Heart left ventricle (tissue), 16 donors: ENCODE data around the gene TMEM222. TPM values are rescaled to one million over a fixed set of nuclear protein-coding genes. Genes with fewer than 3 reads are reported as not detected.

Experiments used
- ATAC-seq, 4 donors: fragments of 200-7000 bp; cut with Tn5 transposase; one replicate each; pipeline ENCODE4 v1.9.1; 2020 to 2022; ENCODE audit warnings: moderate library complexity in 4 of 4, mild to moderate bottlenecking in 3 of 4, moderate number of reproducible peaks in 1 of 4
- DNase-seq, 5 donors: peaks; one replicate each; pipeline ENCODE4 v3.0.0-alpha.2; 2020
- H3K27ac ChIP-seq, 12 donors: fragments of 200-600 bp; sonication (generic) in 4 of 12; one replicate each; pipeline versions ENCODE4 v1.5.0 to v1.8.0; 2016 to 2022; ENCODE audit warnings: mild to moderate bottlenecking in 2 of 12
- H3K27me3 ChIP-seq, 9 donors: fragments of 200-600 bp; sonication (generic) in 2 of 9; one replicate each; pipeline versions ENCODE4 v1.5.1 to v1.8.0; 2016 to 2022; ENCODE audit warnings: mild to moderate bottlenecking in 3 of 9
- H3K36me3 ChIP-seq, 9 donors: fragments of 200-600 bp; sonication (generic) in 2 of 9; one replicate each; pipeline versions ENCODE4 v1.5.0 to v1.8.0; 2018 to 2022; ENCODE audit warnings: mild to moderate bottlenecking in 2 of 9
- H3K4me1 ChIP-seq, 12 donors: fragments of 200-600 bp; sonication (generic) in 4 of 12; one replicate each; pipeline versions ENCODE4 v1.5.0 to v1.8.0; 2016 to 2022; ENCODE audit warnings: mild to moderate bottlenecking in 3 of 12
- H3K4me3 ChIP-seq, 12 donors: fragments of 200-600 bp; sonication (generic) in 4 of 12; one replicate each; pipeline versions ENCODE4 v1.5.0 to v1.8.0; 2017 to 2022; ENCODE audit warnings: mild to moderate bottlenecking in 9 of 12, moderate library complexity in 4 of 12
- H3K9me3 ChIP-seq, 12 donors: fragments of 200-600 bp; sonication (generic) in 4 of 12; one replicate each; pipeline versions ENCODE4 v1.5.0 to v1.8.0; 2016 to 2022; ENCODE audit warnings: mild to moderate bottlenecking in 1 of 12
- CTCF ChIP-seq, 12 donors: fragments of 200-600 bp; sonication (generic) in 4 of 12; IDR thresholded peaks; one replicate each; pipeline versions ENCODE4 v1.5.0 to v1.8.0; 2018 to 2022; ENCODE audit warnings: antibody characterized with exemption in 12 of 12, mild to moderate bottlenecking in 5 of 12
- POLR2A ChIP-seq, 2 donors: fragments of 450-650 bp; IDR thresholded peaks; one replicate each; pipeline ENCODE4 v1.6.1; 2017; ENCODE audit warnings: antibody characterized with exemption in 2 of 2, mild to moderate bottlenecking in 2 of 2, moderate library complexity in 2 of 2
- WGBS, 4 donors: extraction: QIAGEN DNeasy Blood & Tissue Kit in 2 of 4; methylation state at CpG; one replicate each; pipeline versions ENCODE4 v1.1.5 to v1.1.7; 2013 to 2018; 5-methylcytosine and 5-hydroxymethylcytosine counted together
- intact Hi-C, 10 donors: fragments of 100-400 bp; cut with DNase I; formaldehyde crosslinking; loops; one replicate each; pipeline versions ENCODE4 v1.11.1 to v1.14.2; 2022
- polyA plus RNA-seq, 2 donors: library from polyadenylated mRNA; stranded (reverse); fragments of 200-250 nt; gene quantifications; one replicate each; pipeline ENCODE4 v1.2.3, GENCODE V29; 2013
- total RNA-seq, 9 donors: library from RNA; depleted of rRNA in 2 of 9; stranded (reverse); fragments of >200 nt in 2 of 9; fragmentation: NEBNext Ultra II Directional in 3 of 9; extraction: Animal tissue kit (Norgen Biotek cat#: 25700) in 3 of 9; gene quantifications; one replicate each; pipeline versions ENCODE4 v1.1.0 to v1.2.4, GENCODE V29; 2016 to 2023
- donor health status: ischemic (EF 13 %, LVEDD 7.1; RV severe dilation, severe dysfunction).
- donor health status: healthy with polysubstance abuse.
- donor health status: DM: no; HTN: yes; CAD: no.
- donor health status: DM: no; HTN: no; CAD: no.
- donor health status: ischemic (EF 25% LVEDD 6.9; RV normal size, moderate dysfunction).
- donor health status: ischemic (EF 25% LVEDD 5.7; RV mildly dilated, moderate dysfunction).
- donor health status: healthy.
- donor health status: DM: yes; HTN: yes; CAD: no.
- donor health status: ischemic (EF 35%, LVEDD 5.7; RV mildly dilated, moderate dysfunction).
- donor health status: nonischemic (EF 11% LVEDD 7.7; RV severe dilation, severe dysfunction).
- donor health status: DM: yes; HTN: yes; CAD: no.
- donor health status: PGD.
- donor health status: ischemic (EF 29% LVEDD 5.4; RV normal size, mild dysfunction).
- donor health status: nonischemic (EF 23%, LVEDD 6.1; RV moderate dilation, normal function).

Gene TMEM222
- total and polyA plus RNA-seq, 11 donors = 18.1 to 49.3 (median 26.2) TPM

GRCh38 chr1:27380224-27380623, 58.3 kb downstream of the TMEM222 start:
- TF ChIP-seq POLR2A (IDR thresholded peaks at IDR 0.05) (no peak), CTCF (IDR thresholded peaks at IDR 0.05) (no peak)
- H3K9me3 ChIP-seq = no peaks in the 10 kb centered on the region
- DNase-seq (no peak), ATAC-seq (peak in 1 of 4 donors; percentile 8)
- no peaks in the 10 kb centered on the region for H3K36me3 ChIP-seq
- peaks cover 0 to 5% (median 0%) of the 10 kb centered on the region in 9 donors for H3K27me3 ChIP-seq
- intact Hi-C loops = loop anchor here in 1 of 10 donors (10.0 kb wide), 1 partner anchor 275 kb away; no protein-coding TSS in a partner anchor
- H3K4me3 ChIP-seq = no peak overlapping the region
- no peak overlapping the region for H3K27ac ChIP-seq
- H3K4me1 ChIP-seq = peaks cover 0 to 41% (median 7%) of the 10 kb centered on the region in 12 donors
- WGBS, 4 donors = 79 to 94% (median 89%) methylated on average over 4 of the region's 4 CpGs

- H3K9me3 ChIP-seq = no peaks in the 10 kb centered on the region
- peaks cover 0 to 5% (median 0%) of the 10 kb centered on the region in 9 donors for H3K27me3 ChIP-seq
- H3K27ac ChIP-seq = no peak overlapping the region
- H3K4me1 ChIP-seq = peaks cover 0 to 33% (median 4%) of the 10 kb centered on the region in 12 donors
- peak in 1 of 5 donors; percentile 61 for DNase-seq
- TF ChIP-seq POLR2A (IDR thresholded peaks at IDR 0.05) = no peak
- no peak for TF ChIP-seq CTCF (IDR thresholded peaks at IDR 0.05)
- intact Hi-C loops = loop anchor here in 1 of 10 donors (10.0 kb wide), 1 partner anchor 276 kb away; no protein-coding TSS in a partner anchor
- WGBS, 4 donors = 77 to 83% (median 80%) methylated on average over 10 to 12 of the region's 12 CpGs
- ATAC-seq = peak in 3 of 4 donors; percentile 14 to 43 (median 23)
- no peak overlapping the region for H3K4me3 ChIP-seq
- H3K36me3 ChIP-seq = no peaks in the 10 kb centered on the region
Observed at GRCh38 chr1:27380766-27381733, 59.1 kb downstream of the TMEM222 start.

GRCh38 chr1:27381969-27382762, 60.2 kb downstream of the TMEM222 start:
- no peak for DNase-seq
- TF ChIP-seq CTCF (IDR thresholded peaks at IDR 0.05) = no peak
- no peak for TF ChIP-seq POLR2A (IDR thresholded peaks at IDR 0.05)
- 75 to 85% (median 82%) methylated on average over 6 to 18 of the region's 18 CpGs for WGBS, 4 donors
- peaks cover 0 to 5% (median 0%) of the 10 kb centered on the region in 9 donors for H3K27me3 ChIP-seq
- no peaks in the 10 kb centered on the region for H3K9me3 ChIP-seq
- H3K4me1 ChIP-seq = peaks cover 0 to 31% (median 1%) of the 10 kb centered on the region in 12 donors
- intact Hi-C loops = loop anchor here in 1 of 10 donors (10.0 kb wide), 1 partner anchor 277 kb away; no protein-coding TSS in a partner anchor
- H3K36me3 ChIP-seq = no peaks in the 10 kb centered on the region
- H3K27ac ChIP-seq = no peak overlapping the region
- ATAC-seq = no peak
- H3K4me3 ChIP-seq = no peak overlapping the region
